ENCODE measurements around the gene PCDH12. TPM values are rescaled to one million over a fixed set of nuclear protein-coding genes. Genes with fewer than 3 reads are reported as not detected.
A peak's percentile ranks its signal among the peaks of the same experiment; 100 is the strongest.

Gene PCDH12
- polyA plus RNA-seq, 1 of the 3 experiments (the other 2 are of a cell fraction): 0.02 TPM

DNA sequence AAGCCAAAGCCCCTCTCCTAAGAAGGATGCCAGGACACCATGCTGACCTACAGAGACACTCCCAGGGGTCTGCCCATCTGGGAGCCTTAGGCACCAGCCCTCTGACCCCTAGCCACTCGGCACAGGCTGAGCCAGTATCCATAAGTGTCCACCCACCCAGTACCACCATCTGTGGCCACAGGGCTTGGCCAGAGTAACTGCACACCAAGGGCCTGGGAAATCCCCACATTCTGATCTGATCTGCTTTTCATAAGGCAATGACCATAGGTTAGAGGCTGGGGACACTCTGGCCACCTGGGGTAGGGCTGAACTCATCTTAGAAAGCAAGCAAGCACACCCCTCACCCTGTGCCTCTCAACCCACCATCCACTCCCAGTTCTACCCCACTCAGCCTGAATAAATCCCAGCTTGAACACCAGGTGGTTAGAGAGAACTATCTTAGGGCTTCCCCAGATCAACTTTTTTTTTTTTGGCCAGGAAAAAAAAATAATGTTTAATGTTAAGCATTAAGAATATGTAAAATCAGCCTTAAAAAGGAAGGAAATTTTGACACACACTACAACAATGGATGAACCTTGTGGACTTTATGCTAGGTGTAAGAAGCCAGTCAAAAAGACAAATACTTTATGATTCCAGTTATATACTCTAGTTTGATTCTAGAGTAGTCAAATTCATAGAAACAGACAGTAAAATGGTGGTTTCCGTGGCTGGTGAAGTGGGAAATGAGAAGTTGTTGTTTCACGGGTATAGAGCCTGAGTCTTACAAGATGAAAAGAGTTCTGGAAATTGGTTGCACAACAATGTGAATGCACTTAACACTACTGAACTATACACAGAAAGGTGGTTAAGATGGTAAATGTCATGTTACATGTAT is 48.6 kb upstream of the PCDH12 start:
- H3K4me3 ChIP-seq (ENCODE audit: low read depth in 2 of 2, low read length in 1 of 2): no peak overlapping the region
- H3K27ac ChIP-seq (ENCODE audit: low read depth in 2 of 2, low read length in 1 of 2): no peak overlapping the region
- H3K79me2 ChIP-seq (ENCODE audit: insufficient read depth): no peaks in the 10 kb centered on the region
- no peak overlapping the region for H3K4me2 ChIP-seq
- TF ChIP-seq MEF2A (IDR thresholded peaks at IDR 0.05; ENCODE audit: borderline replicate concordance, low read depth) (no peak), NFIC (IDR thresholded peaks at IDR 0.05; ENCODE audit: borderline replicate concordance) (no peak), RFX5 (IDR thresholded peaks at IDR 0.05; ENCODE audit: low read length) (no peak), RXRA (IDR thresholded peaks at IDR 0.05; ENCODE audit: borderline replicate concordance, low read depth) (no peak), SIN3A (IDR thresholded peaks at IDR 0.05; ENCODE audit: borderline replicate concordance, low read depth, low read length) (no peak), RAD21 (IDR thresholded peaks at IDR 0.05; ENCODE audit: low read length) (no peak), EZH2phosphoT487 (IDR thresholded peaks at IDR 0.05; ENCODE audit: borderline replicate concordance, low read depth) (no peak)
- no peaks in the 10 kb centered on the region for H3F3A ChIP-seq (replicated peaks; ENCODE audit: insufficient read depth)
- DNase-seq: no peak
- no peak overlapping the region for H3K9ac ChIP-seq
- no peaks in the 10 kb centered on the region for H3K27me3 ChIP-seq (ENCODE audit: insufficient read depth)
- no peak overlapping the region for H2AFZ ChIP-seq (ENCODE audit: low read depth)
- no peaks in the 10 kb centered on the region for H4K20me1 ChIP-seq (ENCODE audit: insufficient read depth)
- ChIA-PET POLR2A (no interaction called here), CTCF (interaction anchor here (1.1 to 10.7 kb wide), 4 partner anchors 14 to 139 kb away, joined by 3 to 158 read pairs (median 4); no protein-coding TSS in a partner anchor)
- H3K36me3 ChIP-seq (replicated peaks in 1 of 2; ENCODE audit: control insufficient read depth in 1 of 2, insufficient read depth in 2 of 2, low read length in 1 of 2): peaks cover 33 to 66% of the 10 kb centered on the region in 2 experiments
- 94% methylated on average over 2 of the region's 3 CpGs for WGBS (ENCODE audit: low lambda C conversion rate)
- no peaks in the 10 kb centered on the region for H3K9me3 ChIP-seq
- H3K4me1 ChIP-seq (ENCODE audit: control insufficient read depth in 1 of 2, insufficient read depth in 2 of 2, low read depth in 1 of 2, low read length in 1 of 2): peaks cover 0 to 6% of the 10 kb centered on the region in 2 experiments; a peak in 1 of 4 replicates
- no peaks in the 10 kb centered on the region for H3K9me2 ChIP-seq

DNA sequence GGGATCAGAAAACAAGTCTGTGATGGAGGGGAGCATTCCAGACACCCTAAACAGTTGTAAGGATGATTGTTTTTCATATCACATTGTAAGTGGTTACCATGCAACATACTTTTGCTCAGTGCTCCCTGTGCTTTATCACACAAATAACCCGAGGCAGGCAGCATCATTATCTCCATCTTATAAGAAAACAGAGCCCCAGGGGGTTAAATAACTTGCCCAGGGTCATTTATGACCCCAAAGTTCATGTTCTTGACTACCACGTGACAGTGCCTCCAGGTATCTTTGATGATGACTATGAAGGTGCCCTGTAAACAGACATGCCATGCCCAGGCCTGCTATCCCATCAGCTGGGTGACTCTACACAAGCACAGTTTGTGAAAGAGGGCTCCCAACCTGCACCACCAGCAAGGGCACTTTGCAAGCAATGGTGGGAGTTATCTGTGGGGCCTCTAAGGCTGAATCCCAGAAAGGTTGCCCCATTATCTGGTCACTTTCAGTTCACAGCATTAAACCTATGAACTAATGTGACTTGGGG is 45.3 kb upstream of the PCDH12 start:
- H2AFZ ChIP-seq (ENCODE audit: low read depth): no peak overlapping the region
- peak overlapping the region in 1 of 2 experiments; percentile 11; a peak in 1 of 4 replicates for H3K27ac ChIP-seq (ENCODE audit: low read depth in 2 of 2, low read length in 1 of 2)
- ChIA-PET POLR2A (interaction anchor here (0.7 kb wide), 1 partner anchor 9 kb away, joined by 3 read pairs; the partner anchor contains the start of gene GNPDA1), CTCF (interaction anchor here (0.8 to 3.7 kb wide), 5 partner anchors 10 to 546 kb away, joined by 3 to 34 read pairs (median 4); partner anchors contain the start of gene GNPDA1)
- H3K4me1 ChIP-seq (ENCODE audit: control insufficient read depth in 1 of 2, insufficient read depth in 2 of 2, low read depth in 1 of 2, low read length in 1 of 2): peaks cover 0 to 4% of the 10 kb centered on the region in 2 experiments; a peak in 1 of 4 replicates
- H4K20me1 ChIP-seq (ENCODE audit: insufficient read depth): no peaks in the 10 kb centered on the region
- H3K27me3 ChIP-seq (ENCODE audit: insufficient read depth): no peaks in the 10 kb centered on the region
- TF ChIP-seq, protein P1, sequence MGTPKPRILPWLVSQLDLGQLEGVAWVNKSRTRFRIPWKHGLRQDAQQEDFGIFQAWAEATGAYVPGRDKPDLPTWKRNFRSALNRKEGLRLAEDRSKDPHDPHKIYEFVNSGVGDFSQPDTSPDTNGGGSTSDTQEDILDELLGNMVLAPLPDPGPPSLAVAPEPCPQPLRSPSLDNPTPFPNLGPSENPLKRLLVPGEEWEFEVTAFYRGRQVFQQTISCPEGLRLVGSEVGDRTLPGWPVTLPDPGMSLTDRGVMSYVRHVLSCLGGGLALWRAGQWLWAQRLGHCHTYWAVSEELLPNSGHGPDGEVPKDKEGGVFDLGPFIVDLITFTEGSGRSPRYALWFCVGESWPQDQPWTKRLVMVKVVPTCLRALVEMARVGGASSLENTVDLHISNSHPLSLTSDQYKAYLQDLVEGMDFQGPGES (IDR thresholded peaks at IDR 0.05; ENCODE audit: low read depth, low read length): no peak
- TF ChIP-seq RFX5 (IDR thresholded peaks at IDR 0.05; ENCODE audit: low read length) (no peak), RXRA (IDR thresholded peaks at IDR 0.05; ENCODE audit: borderline replicate concordance, low read depth) (no peak), EZH2phosphoT487 (IDR thresholded peaks at IDR 0.05; ENCODE audit: borderline replicate concordance, low read depth) (no peak), MXI1 (IDR thresholded peaks at IDR 0.05; ENCODE audit: low read depth, low read length) (no peak), SIN3A (IDR thresholded peaks at IDR 0.05; ENCODE audit: borderline replicate concordance, low read depth, low read length) (no peak), FOXJ3 (CRISPR knock-in tag; IDR thresholded peaks at IDR 0.05) (no peak), GATA2 (CRISPR knock-in tag; IDR thresholded peaks at IDR 0.05) (no peak), CHD2 (IDR thresholded peaks at IDR 0.05; ENCODE audit: low read length, partially characterized antibody) (no peak), TCF12 (IDR thresholded peaks at IDR 0.05) (no peak)
- TF ChIP-seq, protein P2, sequence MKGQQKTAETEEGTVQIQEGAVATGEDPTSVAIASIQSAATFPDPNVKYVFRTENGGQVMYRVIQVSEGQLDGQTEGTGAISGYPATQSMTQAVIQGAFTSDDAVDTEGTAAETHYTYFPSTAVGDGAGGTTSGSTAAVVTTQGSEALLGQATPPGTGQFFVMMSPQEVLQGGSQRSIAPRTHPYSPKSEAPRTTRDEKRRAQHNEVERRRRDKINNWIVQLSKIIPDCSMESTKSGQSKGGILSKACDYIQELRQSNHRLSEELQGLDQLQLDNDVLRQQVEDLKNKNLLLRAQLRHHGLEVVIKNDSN (IDR thresholded peaks at IDR 0.05; ENCODE audit: borderline replicate concordance, low read depth): no peak
- DNase-seq: no peak
- peaks cover 31 to 67% of the 10 kb centered on the region in 2 experiments for H3K36me3 ChIP-seq (replicated peaks in 1 of 2; ENCODE audit: control insufficient read depth in 1 of 2, insufficient read depth in 2 of 2, low read length in 1 of 2)
- H3K9me3 ChIP-seq: no peaks in the 10 kb centered on the region
- no peaks in the 10 kb centered on the region for H3K79me2 ChIP-seq (ENCODE audit: insufficient read depth)
- no peaks in the 10 kb centered on the region for H3K9me2 ChIP-seq
- H3F3A ChIP-seq (replicated peaks; ENCODE audit: insufficient read depth): peaks cover 7% of the 10 kb centered on the region
- WGBS (ENCODE audit: low lambda C conversion rate): 84% methylated on average over 2 of the region's 2 CpGs
- no peak overlapping the region for H3K4me2 ChIP-seq
- H3K9ac ChIP-seq: no peak overlapping the region
- no peak overlapping the region for H3K4me3 ChIP-seq (ENCODE audit: low read depth in 2 of 2, low read length in 1 of 2)

Measured in SK-N-SH (cell line).